GM12878 (cell line): ENCODE results near the gene TEKT5. TPM values are rescaled to one million over a fixed set of nuclear protein-coding genes. Genes with fewer than 3 reads are reported as not detected.

ENCODE experiments used
- CBX3 ChIP-seq: fragments of 200-600 bp; sonication (generic); IDR thresholded peaks from 2 replicates; pipeline ENCODE4 v1.6.1; 2016; ENCODE audit warnings: low read depth, borderline replicate concordance
- CHD2 ChIP-seq: IDR thresholded peaks from 2 replicates; pipeline ENCODE4 v1.6.1; 2011; ENCODE audit warnings: low read depth, low read length, improper control_type of control experiment, borderline replicate concordance
- CTCF ChIP-seq, 3 experiments: IDR thresholded peaks in 2 of 3; conservative IDR thresholded peaks in 1 of 3; 2 replicates each; pipeline ENCODE4 v1.5.1; 2011; ENCODE audit warnings: low read depth in 3 of 3, low read length in 3 of 3, mild to moderate bottlenecking in 3 of 3, control low read depth in 2 of 3, moderate library complexity in 2 of 3, inconsistent platforms in 1 of 3, mixed read lengths in 1 of 3; ENCODE audit not compliant: control insufficient read depth in 2 of 3, insufficient read depth in 1 of 3; ENCODE audit errors: extremely low read depth in 1 of 3
- E4F1 ChIP-seq: fragments of 450-650 bp; IDR thresholded peaks from 2 replicates; pipeline ENCODE4 v1.6.1; 2018; ENCODE audit warnings: borderline replicate concordance, mild to moderate bottlenecking; ENCODE audit not compliant: partially characterized antibody
- GABPA ChIP-seq: IDR thresholded peaks from 2 replicates; pipeline ENCODE4 v1.6.1; 2014; ENCODE audit warnings: antibody characterized with exemption, low read depth, mild to moderate bottlenecking, inconsistent platforms
- LARP7 ChIP-seq: fragments of 450-650 bp; IDR thresholded peaks from 2 replicates; pipeline ENCODE4 v1.6.1; 2017; ENCODE audit warnings: mild to moderate bottlenecking
- MEF2B ChIP-seq: fragments of 450-650 bp; IDR thresholded peaks from 2 replicates; pipeline ENCODE4 v1.6.1; 2018; ENCODE audit warnings: mild to moderate bottlenecking, moderate library complexity; ENCODE audit not compliant: partially characterized antibody, poor library complexity, severe bottlenecking
- PRDM15 ChIP-seq: fragments of 450-650 bp; formaldehyde crosslinking; IDR thresholded peaks from 2 replicates; pipeline ENCODE4 v1.4.0; 2020; ENCODE audit warnings: mild to moderate bottlenecking, moderate library complexity
- RB1 ChIP-seq: fragments of 450-650 bp; formaldehyde crosslinking; IDR thresholded peaks from 2 replicates; pipeline ENCODE4 v1.6.1; 2017; ENCODE audit warnings: mild to moderate bottlenecking, borderline replicate concordance
- TARDBP ChIP-seq: IDR thresholded peaks from 2 replicates; pipeline ENCODE4 v1.6.1; 2016; ENCODE audit warnings: borderline replicate concordance
- USF2 ChIP-seq: IDR thresholded peaks from 2 replicates; pipeline ENCODE4 v1.6.1; 2011; ENCODE audit warnings: low read depth, low read length, improper control_type of control experiment, borderline replicate concordance
- ZNF217 ChIP-seq: fragments of 450-650 bp; IDR thresholded peaks from 2 replicates; pipeline ENCODE4 v1.6.1; 2017; ENCODE audit warnings: antibody characterized with exemption, mild to moderate bottlenecking
- ZSCAN29 ChIP-seq: fragments of 450-650 bp; IDR thresholded peaks from 2 replicates; pipeline ENCODE4 v1.6.1; 2017; ENCODE audit warnings: mild to moderate bottlenecking, moderate library complexity
- polyA plus RNA-seq, 11 experiments: library from polyadenylated mRNA; depleted of rRNA in 4 of 11; unstranded in 6 of 11; stranded (reverse) in 5 of 11; fragments of >200 nt; fragmentation: Nextera tagmentation in 4 of 11; fragmentation: Illumina TruSeq in 1 of 11; extraction: Ambion mirVana in 4 of 11; extraction: Trizol in 1 of 11; gene quantifications; 1 replicate in 1 of 11; 2 replicates in 10 of 11; pipeline versions ENCODE4 v1.2.1 to v1.2.3, GENCODE V29; 2011 to 2016; ENCODE audit warnings: inconsistent platforms in 2 of 11, missing spikeins in 2 of 11, low read depth in 1 of 11
- total RNA-seq, 4 experiments: library from RNA; depleted of rRNA in 3 of 4; stranded (reverse); fragments of >200 nt in 3 of 4; fragmentation: Illumina TruSeq in 1 of 4; extraction: Trizol in 1 of 4; gene quantifications; 2 replicates each; pipeline versions ENCODE4 v1.2.1 to v1.2.3, GENCODE V29; 2013 to 2021
- TF ChIP-seq, protein P1 (sequence below): fragments of 150-350 bp; IDR thresholded peaks from 2 replicates; pipeline ENCODE4 v1.6.1; 2016; ENCODE audit warnings: low read depth, low read length

Gene TEKT5
- total and polyA plus RNA-seq, 10 of the 15 experiments (the other 5 are each of a cell fraction or from before 2014, with no cell fraction given), result 0.19 to 2.2 (median 0.68) TPM; not detected in 1

- TF ChIP-seq, protein P1, sequence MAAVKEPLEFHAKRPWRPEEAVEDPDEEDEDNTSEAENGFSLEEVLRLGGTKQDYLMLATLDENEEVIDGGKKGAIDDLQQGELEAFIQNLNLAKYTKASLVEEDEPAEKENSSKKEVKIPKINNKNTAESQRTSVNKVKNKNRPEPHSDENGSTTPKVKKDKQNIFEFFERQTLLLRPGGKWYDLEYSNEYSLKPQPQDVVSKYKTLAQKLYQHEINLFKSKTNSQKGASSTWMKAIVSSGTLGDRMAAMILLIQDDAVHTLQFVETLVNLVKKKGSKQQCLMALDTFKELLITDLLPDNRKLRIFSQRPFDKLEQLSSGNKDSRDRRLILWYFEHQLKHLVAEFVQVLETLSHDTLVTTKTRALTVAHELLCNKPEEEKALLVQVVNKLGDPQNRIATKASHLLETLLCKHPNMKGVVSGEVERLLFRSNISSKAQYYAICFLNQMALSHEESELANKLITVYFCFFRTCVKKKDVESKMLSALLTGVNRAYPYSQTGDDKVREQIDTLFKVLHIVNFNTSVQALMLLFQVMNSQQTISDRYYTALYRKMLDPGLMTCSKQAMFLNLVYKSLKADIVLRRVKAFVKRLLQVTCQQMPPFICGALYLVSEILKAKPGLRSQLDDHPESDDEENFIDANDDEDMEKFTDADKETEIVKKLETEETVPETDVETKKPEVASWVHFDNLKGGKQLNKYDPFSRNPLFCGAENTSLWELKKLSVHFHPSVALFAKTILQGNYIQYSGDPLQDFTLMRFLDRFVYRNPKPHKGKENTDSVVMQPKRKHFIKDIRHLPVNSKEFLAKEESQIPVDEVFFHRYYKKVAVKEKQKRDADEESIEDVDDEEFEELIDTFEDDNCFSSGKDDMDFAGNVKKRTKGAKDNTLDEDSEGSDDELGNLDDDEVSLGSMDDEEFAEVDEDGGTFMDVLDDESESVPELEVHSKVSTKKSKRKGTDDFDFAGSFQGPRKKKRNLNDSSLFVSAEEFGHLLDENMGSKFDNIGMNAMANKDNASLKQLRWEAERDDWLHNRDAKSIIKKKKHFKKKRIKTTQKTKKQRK, result no peak
- no peak for TF ChIP-seq CBX3
- peak; percentile 94; the same call in 1 of the 2 replicates for TF ChIP-seq RB1
- TF ChIP-seq TARDBP, result no peak
- no peak for TF ChIP-seq MEF2B
- TF ChIP-seq ZSCAN29, result no peak
- peak; percentile 75; the same call in 1 of the 2 replicates for TF ChIP-seq LARP7
- peak; percentile 65 for TF ChIP-seq CHD2
- peak; percentile 87 for TF ChIP-seq E4F1
- TF ChIP-seq CTCF (IDR thresholded peaks at IDR 0.05 in 2 of 3, conservative IDR thresholded peaks at IDR 0.05 in 1 of 3; ENCODE audit: control insufficient read depth in 2 of 3, extremely low read depth in 1 of 3, insufficient read depth in 1 of 3, low read depth in 3 of 3, low read length in 3 of 3), result peak in 1 of 3 experiments; percentile 8; a peak in 1 of 6 replicates
- no peak for TF ChIP-seq PRDM15 (CRISPR knock-in tag)
- peak; percentile 88 for TF ChIP-seq GABPA
- no peak for TF ChIP-seq USF2
- no peak for TF ChIP-seq ZNF217
Measured at GRCh38 chr16:10743610-10744369, 49.1 kb upstream of the TEKT5 start, which contains the start of gene NUBP1 (continued).
